Limb (tissue), 2 donors: ENCODE results near the gene TMA7B.

ENCODE experiments used
- DNase-seq, 2 donors: peaks; one replicate each; pipeline ENCODE4 v3.0.0-alpha.2; 2016; ENCODE audit errors: extremely low spot score in 2 of 2

Gene TMA7B

DNA sequence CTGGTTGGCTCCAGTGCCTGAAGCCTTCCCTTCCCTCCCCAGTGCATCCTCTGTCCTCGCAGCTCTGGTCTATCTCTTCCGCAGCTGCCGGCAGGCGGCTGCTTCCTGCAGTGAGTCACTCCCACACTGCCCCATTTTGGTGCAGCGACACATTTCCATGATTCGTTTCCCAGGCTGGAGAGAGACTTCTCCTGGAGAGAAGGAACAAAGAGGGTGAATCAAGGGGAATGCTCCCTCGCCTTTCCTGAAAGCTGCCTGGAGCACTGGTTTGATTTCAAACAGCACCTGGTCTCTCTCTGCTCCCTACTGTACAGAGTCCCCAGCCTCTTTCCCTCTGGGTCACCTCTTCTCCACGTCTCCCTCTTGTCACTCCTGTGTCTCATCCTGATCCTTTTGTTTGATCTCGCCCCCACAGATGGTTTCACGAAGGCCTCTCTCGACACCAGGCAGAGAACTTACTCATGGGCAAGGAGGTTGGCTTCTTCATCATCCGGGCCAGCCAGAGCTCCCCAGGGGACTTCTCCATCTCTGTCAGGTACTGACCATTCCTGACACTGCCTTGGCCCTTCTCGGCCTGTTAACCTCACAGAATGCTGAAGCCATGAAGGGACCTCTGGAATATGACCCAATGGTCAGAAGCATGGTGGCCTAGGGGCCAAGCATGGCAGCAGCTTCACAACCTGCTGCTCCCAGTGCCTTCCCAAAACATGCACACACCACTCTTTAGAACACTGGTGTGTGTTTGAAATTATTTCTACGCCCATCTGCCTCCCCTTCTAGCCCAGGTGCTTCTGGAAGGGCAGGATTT, at the start of gene TMA7B:
Gene TMA7B (plus strand): TSS at position 758 of the 808 bp plus-strand sequence. CDS start 3,978 bp downstream, outside the sequence.
- DNase-seq, result peak in 1 of 2 donors; percentile 46

DNA sequence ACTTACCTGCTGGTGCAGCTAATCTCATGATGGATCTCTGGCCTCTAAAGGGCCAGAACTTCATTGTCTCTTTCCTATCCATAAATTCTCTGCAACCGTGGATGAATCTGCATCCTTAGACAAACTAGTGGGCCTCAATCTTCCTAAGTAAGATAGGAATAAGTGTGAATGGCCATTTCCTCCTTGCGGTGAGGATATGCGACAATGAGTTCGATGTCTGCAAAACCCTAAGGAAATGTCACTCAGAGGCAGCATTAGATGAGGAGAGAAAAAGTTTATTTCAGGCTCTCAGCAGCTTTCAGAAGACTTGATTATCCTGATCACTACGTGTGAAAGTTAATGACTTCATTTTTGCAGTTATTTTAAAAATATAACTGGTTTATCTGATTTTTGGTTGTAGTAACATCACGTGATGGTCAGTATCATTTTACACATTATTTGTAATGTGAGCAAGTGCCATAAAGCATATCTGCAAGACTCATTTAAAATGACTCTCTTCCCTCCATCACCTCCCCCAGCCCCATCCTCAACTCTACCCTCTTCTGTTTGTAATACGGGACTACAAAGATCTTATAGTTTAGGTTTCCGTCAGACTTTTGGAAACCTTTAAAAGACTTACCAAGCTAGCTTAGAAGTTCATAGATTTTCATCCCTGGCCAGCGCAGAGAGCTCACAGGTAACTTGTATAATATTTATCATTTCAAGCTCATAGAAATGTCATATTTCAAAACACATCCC, 49.2 kb upstream of the TMA7B start:
- no peak for DNase-seq

DNA sequence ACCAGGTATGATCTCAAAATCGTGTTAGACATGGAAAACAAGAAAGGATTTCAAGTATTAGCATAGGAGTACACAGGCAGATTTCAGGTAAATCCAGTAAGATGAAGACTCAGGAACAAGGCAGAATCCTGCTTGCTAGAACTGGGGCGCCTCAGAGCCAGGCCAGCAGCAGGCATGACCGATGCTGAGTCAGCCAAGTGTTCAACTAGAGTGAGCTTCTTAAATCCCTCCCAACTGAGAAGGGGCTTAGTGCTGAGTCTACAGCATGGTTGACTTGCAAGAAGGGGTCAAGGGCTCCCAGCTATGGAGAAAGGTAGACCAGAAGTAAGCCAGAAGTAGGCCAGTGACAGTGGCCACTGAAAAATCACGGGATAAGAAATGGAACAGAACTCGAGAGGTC, 46.9 kb upstream of the TMA7B start:
- no peak for DNase-seq

DNA sequence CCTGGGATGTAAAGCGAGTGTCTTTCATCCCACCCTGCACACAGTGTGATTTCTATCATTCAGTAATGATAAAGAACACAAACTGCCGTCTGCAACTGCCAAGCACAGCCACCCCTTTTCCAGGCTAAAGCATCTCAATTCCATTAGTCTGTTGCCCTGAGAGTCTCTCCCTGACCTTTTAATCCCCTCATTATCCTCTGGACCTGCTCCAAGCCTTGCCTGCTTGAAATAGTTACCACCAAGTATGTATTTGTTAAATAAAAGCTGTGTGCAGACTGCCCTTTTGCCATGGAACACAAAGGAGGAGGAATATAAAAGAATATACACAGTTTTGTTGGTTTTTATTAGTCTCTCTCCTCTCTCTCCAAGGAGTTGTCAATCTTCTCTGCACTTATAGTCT, 46.3 kb upstream of the TMA7B start:
- DNase-seq, result no peak

DNA sequence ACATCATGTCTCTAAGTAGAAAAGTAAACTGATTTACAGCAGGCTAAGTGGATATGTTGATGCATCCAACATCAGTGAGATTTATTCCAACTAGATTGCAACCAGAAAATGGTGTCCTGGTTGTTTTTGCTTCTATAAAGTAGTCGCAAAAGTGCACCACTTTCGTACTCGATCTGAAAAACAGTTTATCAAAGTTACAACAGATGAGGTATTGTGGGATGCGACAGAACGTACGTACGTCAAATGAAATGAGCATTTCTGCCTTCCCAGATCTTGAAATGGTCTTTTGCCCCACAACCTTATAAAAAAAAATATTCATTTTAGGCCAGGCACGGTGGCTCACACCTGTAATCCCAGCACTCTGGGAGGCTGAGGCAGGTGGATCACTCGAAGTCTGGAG, 45.6 kb upstream of the TMA7B start:
- no peak for DNase-seq

DNA sequence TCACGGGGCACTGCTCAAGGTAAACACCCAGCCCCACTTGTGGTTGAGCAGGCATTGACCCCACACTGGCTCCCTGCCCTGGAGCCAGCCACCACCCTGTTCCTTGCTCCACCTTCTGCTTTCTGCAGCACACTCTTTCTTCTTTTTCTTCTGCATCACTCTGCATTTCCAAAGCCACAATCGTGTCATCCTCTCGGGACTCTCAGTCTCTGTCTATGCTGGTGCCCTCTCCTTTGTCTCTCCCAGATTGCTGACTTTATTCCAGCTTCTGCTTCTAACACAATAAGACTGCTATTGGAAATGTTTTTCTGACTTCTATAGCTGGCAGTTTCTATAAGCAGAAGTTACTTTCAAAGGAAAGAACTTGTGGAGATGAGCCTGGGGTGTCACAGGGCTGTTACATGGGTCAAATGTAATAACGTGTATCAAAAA, 44.9 kb upstream of the TMA7B start:
- DNase-seq, result no peak

DNA sequence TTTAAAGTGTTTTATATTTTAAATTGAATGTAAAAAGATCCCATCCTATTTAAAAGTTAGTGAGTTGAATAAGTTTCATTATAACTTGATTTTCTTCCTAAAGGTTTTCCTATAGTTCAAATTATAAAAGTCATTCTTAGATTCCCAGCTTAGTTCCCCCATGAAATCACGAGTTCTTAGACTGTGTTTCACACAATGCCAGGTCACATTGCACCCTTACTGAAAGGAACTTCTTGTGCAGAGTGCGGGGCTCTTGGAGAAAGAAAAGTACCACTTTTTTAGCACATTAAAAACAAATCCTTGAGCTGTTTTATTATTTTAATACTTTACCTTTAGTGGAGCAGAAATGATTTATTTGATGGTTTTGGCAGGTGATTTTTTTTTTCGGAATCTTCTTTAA, 43.7 kb upstream of the TMA7B start:
- no peak for DNase-seq

DNA sequence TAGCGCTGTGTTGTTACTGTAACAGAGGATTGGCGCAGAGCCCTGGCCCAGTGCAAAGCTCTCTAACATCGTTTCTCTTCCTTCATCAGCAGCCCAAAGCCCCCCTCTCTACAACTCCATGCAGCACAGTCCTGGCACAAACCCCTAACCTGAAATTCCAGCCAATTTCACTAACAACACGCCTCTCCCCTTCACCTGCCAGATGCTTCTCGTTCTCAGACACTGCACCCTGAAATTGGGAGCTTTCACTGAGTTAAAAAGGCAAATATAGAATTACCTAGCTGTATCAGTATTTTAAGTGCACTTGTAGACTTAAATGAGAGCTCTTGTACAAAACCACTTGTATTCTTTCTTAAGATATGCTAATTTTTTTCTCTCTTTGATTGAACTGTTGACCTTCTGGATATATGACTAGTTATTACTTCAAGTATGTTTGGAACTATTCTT, 43.0 kb upstream of the TMA7B start:
- no peak for DNase-seq

DNA sequence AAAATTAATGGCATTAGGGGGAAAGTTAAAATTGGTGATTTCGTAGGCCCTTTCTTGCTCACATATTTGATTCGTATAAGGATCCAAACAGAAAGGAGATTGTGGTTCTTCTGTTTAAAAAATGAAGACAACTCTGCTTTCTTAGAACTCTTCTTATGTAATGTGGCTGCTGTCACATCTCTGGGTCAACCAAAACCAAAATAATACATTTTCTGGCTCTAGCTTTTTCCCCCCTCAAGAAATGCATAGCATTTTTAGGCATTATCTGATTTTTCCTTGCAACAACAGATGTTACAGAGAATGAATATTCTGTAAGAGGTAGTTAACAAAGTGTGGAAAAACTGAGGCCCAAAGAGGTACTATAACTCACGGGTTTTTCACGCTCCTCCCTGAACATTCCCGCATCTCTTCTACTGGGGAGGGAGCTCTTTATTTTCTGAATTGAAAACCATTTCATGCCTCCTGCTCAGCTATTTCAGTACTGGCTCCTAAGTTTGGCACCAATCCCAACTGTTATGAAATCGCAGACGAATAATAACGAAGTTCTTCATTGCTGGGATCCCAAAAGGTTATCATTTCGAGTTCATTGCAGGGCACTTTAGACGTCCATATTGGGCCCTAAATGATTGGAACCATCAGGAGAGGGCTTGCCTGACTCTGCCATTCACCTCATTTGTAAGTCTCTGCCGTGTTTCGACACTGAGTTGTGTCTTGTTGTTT, 42.3 kb upstream of the TMA7B start:
- no peak for DNase-seq

DNA sequence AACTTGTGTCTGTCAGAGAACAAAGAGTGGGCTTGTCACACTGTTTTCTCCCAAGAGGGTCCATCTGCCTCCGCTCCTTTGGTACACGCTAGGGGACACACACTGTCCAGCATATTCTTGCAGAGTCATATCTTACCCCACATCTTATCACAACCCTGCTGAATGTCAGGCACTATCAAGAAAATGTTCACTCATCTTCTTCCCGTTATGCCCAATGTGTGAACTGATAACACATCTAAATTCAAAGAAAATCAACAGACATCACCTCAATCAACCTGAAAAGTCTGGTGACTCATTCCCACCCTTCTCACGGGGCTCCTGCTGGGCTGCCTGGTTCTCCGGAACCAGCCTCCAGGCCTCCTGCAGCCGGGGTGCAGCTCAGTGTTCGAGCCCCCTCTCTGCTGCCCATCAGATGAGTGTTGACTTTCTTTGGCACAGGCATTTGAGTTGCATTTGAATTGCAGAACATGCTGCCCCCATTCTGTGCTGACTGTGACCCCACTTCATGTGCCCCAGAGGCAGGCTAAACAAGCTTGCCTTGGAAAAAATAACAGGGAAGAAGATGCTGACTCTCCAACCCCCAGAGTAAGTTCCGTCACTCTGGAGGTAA, 40.0 kb upstream of the TMA7B start:
- no peak for DNase-seq

DNA sequence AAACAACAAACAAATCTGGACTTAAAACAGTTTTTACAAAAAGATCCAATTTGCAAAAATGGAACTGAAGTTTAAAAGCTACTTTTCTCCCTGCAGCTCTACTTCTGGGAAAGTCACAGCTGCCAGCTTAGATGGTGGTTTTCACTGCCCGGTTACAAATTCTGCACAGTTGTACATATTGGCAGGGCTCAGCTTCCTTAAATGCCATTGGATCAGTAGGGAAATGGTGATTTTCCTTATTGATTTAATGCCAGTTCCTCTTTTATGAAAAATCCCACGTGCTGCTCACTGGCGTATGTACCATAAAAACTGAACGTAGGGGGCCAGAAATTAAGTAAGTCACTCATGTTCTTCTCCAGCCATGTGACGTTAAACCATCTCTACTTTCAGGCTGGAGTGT, 36.5 kb upstream of the TMA7B start:
- peak in 1 of 2 donors; percentile 44 for DNase-seq

DNA sequence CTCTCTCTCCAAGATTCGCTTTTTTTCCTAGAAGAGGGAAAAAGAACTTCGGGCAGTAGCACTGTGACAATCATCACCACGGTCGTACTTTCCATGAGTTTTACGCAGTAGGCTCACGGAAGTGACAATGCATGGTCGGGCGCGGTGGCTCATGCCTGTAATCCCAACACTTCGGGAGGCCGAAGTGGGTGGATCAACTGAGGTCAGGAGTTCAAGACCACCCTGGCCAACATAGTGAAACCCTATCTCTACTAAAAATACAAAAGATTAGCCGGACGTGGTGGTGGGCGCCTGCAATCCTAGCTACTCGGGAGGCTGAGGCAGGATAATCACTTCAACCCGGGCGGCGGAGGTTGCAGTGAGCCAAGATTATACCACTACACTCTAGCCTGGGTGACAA, 35.9 kb upstream of the TMA7B start:
- DNase-seq, result no peak

DNA sequence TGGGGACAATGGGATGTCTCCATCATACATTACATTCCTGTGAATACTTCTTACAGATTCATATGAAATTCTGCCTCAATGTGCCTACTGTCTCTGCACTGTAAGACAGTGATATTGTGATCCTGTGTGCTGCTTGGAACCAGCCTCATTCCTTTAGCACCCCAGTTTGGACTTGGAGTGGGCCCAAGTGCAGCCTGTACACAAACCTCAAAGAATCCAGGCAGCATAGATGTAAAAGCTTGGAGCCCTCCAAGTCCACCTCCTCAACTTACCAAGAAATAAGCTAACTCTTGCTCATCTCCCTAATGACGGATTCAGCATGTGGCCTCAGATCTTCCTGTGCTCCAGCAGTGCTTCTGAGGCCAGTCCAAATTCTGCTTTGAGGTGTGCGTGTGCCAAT, 34.9 kb upstream of the TMA7B start:
- DNase-seq, result no peak

DNA sequence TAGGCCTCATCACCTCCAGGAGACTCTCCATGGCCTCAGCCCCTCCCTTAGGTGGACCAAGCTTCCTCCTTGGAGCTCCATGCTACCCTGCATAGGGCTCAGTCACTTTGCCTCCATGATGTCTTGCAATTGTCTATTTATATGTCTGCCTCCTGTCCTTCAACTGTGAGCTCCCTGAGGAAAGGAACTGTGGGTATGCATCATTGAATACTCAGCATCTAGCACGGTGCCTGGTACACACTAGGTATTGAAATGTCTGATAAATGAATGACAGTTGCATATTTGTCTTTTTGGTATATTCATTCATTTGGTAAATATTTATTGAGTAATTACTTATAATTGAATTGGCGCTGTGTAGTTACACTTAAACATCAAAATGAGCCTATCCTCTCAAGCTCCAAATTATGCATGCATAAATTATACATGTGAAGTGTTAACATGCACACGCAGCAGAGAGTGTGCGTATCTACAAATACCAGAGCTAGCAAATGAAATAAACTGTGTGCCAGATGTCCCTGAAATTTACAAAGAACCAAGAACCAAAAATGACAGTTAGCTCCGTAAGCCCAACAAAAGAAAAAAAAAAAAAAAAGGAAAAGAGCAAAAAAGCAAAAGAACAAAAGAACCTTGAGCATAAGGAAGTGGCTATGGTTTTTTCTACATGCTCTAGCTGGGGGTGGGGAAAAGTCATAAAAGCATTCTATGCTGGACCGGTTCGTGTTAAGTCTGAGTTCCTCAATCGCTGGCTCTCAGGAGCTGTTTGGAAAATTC, 34.1 kb upstream of the TMA7B start:
- DNase-seq, result no peak

DNA sequence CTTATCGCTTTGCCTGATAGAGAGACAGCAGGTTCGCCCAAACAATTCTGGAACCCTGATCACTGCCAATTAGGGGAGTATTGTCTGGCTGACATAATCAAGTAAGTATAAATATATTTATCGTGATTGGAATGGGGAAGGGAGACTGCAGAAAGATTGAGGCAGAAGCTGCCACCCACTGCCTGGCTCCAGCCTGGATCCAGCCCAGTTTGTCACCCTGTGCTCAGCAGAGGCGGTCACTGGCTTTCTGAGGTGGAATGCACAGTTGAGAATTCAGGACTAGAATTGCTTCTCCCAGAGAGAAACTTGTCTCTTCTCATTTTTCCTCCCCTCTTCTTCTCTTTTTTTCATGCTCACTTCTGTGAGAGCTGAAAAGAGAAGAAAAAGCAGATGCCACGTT, 33.4 kb upstream of the TMA7B start:
- DNase-seq, result no peak

DNA sequence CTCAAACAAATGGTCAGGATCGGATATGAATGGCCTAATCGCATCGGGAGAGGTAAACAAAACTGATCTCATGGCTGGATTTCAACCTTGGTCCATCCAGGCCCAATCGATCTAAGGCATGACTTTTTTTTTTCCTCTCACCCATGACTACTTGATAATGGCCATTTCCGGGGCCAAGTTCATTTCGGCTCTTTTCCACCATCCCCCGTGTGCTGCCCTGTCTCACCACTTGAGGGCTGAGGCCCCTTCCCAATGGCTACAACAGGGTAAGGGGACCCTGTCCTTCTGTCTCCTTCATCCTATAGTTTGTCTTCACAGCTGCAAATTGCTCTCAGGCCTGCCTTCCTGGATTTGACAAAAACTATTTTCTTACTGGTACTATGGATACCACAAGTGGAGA, 32.7 kb upstream of the TMA7B start:
- DNase-seq, result no peak

DNA sequence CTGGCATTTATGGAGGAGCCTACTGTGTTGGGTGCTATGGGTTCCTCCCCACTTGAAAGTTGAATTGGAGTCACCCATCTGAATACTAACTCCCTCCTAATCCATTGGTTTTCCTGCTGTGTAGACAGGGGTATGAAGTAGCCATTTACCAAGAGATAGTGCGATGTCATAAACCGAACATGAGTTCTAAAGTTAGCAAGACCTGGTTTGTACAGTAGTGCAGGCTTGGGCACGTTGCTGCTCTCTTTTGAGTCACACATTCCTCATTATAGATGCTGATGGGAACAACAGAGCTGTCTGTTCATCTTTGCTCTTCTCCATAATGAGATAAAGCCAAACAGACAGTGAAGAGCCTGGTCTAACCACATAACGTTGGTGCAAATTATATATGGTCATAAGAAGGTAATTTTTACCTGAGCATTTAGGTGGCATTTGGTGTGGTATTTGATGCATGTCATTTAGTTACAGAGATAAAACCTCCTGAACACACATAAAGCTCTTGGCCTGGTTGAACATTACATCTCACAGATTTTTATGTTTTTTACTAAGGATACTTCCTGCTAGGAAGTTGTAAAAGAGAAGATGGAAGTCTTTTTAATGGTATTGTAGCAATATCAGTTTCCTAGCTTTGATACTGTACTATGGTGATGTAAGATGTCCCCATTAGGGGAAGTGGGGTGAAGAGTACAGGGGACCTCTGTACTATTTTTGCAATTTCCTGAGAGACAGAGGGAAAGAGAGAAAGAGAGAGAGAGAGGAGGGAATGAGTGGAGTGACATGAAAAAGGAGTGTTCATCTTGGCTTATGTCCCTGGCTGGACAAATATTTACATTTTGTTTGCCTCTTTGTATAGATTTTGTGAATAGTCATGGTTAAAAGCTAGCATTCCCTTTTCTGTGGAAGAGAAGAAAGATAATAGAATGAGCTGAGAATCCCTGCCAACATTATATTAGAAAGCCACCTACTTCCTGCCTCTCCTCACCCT, 31.4 kb upstream of the TMA7B start:
- DNase-seq, result no peak

DNA sequence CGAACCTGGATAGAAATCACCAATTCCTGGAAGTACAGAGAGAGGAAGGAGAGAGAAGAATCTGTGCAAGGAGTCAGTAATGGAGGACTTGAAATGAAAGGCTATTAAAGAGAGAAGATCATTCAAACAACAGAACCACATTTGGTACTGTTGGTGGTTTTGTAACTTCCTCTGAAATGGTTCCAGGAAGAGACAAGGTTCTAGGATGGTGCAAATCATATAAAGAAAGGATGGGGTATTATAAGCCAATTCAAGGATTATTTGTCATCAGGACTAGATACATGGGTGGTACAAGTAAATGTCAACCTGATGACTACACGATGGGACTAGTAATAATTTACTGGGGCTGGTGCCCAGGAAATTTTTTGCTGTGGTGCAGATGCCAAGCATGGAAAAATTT, 28.9 kb upstream of the TMA7B start:
- DNase-seq, result no peak

DNA sequence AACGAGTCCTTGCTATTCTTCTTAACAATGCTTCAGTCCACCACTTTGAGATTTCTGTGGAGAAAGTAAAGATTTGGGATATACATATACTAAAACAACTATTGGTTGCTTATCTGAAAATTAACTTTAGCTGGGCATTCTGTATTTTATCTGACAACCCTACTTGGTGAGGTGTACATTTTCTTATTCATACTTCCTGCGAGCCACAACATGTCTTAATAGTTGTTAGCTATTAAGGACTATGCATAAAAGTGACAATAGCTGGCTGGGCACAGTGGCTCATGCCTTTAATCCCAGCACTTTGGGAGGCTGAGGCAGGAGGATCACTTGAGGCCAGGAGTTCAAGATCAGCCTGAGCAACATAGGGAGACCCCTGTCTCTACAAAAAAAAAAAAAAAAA, 28.0 kb upstream of the TMA7B start:
- no peak for DNase-seq
